GM19035 (cell line): ENCODE measurements around the gene CTSW.
A peak's percentile ranks its signal among the peaks of the same experiment; 100 is the strongest.

Experiments used
- ATAC-seq: cut with Tn5 transposase; IDR thresholded peaks from one replicate; pipeline ENCODE4 v1.9.1; 2021; ENCODE audit not compliant: unreplicated experiment

Gene CTSW

DNA sequence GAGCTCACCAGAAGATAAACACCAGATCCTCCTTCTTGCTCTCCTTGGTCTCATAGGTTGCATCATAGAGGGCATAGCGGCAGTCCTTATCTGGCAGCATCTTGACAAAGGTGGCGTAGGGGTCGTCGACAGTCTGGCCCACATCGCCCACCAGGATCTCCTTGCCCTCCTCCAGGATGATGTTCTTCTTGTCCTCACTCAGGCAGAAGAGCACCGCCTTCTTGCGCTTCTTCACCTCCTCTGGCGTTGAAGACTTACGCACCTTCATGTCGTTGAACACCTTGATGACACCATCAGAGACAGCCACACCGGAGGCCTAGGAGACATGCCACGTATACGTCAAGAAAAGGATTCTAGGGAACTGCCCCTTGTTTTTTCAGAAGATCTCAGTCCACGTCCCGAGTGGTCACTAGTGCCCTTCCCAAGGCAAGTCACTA, 23.7 kb upstream of the CTSW start:
- ATAC-seq, result no peak

DNA sequence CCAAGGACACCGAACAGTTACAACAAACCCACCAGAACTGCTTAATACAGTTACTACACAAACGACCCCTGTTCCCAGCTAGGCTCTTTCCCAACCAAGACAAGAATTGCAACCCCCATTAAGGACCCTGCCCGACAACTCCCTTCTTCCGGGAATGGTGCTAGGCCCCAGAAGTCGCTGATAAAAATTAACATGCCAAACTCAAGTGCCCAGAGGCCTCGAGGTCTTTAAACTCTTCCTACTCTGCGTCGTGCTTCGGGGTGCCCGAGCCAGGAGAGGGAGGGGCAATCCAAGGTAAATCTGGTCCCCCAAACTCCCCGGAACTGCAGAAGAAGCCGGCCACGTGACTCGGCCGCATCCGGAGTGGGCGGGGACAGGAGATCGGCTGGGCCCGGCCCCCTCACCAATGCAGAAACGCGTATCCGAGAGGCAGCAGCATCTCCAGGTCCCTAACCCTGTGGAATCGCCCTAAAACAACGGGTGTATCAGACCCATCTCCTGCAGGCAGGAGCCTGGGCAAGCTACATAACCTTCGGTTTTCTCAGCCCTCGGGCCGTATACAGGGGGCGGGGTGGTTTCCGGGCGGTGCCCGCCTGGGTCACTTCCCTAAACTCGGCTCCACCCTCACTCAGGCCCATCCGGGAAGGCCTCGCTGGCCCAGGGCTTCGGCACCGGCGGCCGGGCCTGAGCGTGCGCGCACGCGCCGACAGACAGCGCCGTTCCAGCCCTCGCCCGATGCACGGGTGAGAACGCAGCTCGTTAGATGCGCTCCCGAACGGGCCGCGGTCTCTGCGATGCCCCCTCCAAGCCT, 22.7 kb upstream of the CTSW start:
- ATAC-seq, result peak; percentile 32

DNA sequence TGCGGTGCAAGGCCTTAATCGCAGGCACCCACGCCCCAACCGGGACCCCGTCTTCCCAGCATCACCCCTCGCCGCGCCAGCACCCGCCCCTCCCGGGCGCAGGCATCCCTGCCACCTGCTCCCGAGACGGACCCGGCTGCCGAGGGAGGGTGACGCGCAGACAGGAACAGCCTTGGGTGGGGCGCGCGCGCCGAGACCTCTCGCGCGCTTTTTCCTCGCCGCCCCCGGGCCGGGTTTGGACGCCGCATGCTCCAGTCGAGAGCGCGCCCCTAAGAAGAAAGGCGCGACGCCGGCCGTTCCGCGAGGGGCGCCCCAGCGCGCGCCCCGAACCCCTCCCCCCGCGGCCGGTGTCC, 22.2 kb upstream of the CTSW start:
- peak; percentile 6 for ATAC-seq

DNA sequence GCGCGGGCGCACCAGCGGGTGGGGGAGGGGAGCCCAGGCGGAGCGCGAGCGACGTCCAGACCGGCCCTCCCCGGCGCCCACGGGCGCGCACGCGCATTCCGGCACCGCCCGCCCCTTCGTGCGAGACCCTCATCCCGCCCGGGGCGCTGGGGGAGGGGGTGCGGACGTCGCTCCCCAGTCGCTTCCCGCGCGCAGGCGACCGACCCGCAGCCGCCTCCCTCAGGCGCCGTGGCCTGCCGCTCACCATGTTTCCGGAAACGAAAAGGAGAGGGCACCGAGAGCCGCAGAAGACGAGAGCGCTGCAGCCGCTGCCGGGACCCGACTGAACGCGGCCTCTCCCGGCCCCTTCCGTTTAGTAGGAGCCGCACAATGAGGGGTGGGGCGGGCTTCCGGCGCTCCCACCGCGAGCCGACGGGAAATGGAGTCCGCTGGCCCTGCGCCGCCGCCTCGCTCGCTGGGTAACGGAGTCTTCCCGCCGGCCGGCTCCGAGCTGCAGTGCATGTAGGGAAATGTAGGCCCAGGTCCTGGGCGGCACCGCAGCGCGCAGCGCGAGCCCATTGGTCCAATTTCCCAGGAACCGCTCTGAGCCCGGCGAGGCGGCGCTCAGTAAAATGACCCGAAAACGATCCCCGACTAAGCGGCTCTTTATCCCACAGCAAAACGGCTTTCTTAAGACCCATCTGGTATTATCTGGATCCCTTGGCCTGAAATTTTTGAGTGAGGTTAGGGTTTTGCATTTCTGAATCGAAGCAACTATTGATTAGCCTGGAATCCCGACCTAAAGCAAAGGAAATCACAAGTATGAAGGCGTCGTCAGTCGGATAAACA, 21.6 kb upstream of the CTSW start, which contains the start of gene CFL1:
Gene CFL1 (minus strand): TSS at position 328 of the 828 bp plus-strand sequence. CDS start 81 bp downstream, at position 247.
- peak; percentile 53 for ATAC-seq

DNA sequence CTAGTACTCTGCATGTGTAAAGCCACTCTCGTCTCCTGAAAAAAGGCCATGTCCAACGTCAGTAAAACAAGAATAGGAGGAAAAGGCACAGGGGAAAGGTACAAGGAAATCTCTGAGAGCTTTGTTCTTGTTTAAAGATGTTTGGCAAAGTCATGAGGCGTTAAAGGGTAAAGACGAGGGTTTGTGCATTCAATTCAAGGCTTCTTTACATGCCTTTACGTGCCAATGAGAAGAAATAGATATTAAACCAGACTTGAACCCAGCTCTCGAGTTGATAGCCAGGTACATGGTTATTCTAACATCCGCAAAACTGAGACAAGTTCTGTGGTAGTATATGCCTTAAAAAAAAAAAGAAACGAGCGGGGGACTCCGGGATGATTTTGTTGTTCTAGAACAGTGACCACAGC, 21.0 kb upstream of the CTSW start:
- ATAC-seq, result no peak

DNA sequence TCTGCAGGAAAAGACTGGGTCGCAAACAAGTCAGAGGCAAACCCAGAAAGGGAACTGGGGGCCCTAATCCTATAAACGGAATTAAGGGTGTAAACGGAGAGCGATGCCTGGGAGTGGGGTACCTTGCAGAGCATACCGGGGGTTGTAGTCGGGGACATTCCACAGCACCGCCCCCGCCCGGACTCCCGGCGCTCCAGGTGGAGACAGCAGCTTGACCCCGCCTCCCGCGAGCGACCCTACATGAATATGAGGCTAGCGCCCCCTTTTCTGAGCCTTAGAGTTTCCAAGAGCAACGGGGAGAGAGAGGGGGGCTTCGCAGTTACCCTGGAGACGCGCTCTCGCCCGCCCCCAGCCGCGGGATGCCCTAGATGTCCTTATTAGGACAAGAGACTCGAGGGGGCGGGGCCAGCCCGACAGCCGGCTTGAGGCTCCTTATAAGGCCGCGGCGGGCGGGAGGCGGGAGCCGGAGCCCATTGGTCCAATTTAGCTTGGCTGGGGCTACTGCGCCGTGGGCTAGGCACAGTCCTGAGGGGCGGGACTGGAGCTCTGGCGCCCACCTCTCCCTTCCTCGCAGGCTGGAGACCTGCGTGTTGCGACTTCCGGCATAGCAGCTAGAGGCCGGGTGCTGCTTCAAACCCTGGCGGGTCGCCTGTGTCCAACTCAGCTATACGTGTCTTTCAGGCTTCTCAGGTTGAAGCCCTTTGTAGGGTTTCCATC, 20.4 kb upstream of the CTSW start:
- peak; percentile 49 for ATAC-seq

DNA sequence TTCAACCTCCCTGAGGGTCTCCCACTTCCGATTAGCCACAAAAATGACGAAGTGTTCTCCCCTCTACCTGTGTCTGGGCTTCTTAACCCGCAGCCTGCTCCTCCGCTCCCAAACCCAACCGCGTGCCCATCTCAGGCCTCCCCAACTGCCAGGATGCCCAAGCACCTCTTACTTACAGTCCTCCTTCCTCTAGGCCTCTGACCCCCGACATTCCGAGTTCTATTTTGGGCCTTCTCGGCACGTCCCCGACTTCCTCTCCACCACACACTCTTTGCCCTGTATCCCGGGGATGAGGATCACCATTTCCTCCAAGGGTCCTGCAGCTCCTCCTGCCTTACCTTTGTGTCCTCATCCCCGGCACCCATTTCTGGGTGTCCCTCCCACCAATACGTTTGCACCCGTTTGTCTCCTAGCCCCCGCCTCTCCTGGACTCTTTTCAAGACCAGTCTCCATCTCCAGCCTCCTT, 19.8 kb upstream of the CTSW start:
- no peak for ATAC-seq

DNA sequence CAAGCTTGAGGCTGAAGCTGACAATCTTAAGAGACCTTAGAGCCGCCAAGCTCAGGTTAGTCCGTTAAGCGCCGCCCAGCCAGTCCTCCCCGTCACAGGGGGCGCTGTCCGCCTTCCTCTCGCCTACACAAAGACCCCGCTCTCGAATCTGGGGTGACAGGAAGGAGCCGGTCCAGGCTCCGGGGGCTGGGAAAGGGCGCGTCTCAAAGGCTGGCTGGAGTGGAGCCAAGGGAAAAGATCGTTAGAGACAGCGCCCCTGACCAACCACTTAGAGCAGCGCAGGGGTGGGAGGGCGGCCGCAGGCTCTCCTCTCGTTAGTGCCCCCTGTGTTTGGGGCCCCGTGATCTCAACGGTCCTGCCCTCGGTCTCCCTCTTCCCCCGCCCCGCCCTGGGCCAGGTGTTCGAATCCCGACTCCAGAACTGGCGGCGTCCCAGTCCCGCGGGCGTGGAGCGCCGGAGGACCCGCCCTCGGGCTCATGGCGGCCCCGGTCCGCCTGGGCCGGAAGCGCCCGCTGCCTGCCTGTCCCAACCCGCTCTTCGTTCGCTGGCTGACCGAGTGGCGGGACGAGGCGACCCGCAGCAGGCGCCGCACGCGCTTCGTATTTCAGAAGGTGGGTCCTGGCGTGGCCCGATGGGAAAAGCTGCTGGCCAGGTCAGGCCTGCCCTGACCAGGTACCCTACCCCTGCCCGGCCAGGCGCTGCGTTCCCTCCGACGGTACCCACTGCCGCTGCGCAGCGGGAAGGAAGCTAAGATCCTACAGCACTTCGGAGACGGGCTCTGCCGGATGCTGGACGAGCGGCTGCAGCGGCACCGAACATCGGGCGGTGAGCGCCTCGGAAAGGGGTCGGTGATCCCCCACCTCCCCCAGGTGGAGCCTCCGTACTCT, 19.1 kb upstream of the CTSW start, which contains the start of gene MUS81:
Gene MUS81 (plus strand): TSS at position 156 of the 887 bp plus-strand sequence. CDS start 321 bp downstream, at position 477.
- peak; percentile 23 for ATAC-seq

DNA sequence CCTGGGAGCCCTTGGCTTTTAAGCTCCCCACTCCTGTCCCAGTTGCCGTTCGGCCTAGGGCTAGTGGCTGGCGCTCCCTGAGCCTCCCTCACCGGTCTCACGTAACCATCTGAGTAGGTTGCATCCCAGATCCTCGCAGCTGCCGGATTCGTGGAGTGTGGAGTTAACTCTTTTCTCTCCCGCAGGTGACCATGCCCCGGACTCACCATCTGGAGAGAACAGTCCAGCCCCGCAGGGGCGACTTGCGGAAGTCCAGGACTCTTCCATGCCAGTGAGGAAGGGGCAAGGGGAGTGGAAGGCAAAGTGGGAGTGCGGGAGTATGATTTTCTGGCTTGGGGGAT, 18.5 kb upstream of the CTSW start:
- ATAC-seq, result no peak

DNA sequence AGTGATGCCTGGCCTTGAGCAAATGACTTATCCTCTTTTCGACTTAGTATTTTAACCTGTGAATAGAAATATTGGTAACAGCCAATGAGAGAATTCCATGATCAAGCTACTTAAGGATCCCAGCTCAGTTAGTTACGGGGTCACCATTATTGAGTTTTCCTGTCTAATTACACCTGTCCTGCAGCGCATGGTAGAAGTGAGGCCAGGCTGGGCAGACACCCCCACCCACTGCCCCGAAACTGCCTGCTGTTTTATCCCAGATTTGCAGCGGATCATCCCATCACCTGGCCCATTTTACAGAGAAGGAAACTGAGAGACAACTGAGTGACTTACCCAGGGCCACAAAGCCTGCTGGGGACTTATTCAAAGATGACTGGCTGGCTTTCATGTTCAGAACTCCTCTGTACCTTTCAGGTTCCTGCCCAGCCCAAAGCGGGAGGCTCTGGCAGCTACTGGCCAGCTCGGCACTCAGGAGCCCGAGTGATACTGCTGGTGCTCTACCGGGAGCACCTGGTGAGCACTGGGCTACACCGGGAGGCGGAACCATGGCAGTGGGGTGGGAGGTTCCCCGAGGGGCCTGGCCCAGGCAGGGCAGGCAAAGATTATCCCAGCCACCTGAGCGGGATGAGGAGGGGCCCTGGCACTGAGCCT, 18.0 kb upstream of the CTSW start:
- ATAC-seq, result no peak

DNA sequence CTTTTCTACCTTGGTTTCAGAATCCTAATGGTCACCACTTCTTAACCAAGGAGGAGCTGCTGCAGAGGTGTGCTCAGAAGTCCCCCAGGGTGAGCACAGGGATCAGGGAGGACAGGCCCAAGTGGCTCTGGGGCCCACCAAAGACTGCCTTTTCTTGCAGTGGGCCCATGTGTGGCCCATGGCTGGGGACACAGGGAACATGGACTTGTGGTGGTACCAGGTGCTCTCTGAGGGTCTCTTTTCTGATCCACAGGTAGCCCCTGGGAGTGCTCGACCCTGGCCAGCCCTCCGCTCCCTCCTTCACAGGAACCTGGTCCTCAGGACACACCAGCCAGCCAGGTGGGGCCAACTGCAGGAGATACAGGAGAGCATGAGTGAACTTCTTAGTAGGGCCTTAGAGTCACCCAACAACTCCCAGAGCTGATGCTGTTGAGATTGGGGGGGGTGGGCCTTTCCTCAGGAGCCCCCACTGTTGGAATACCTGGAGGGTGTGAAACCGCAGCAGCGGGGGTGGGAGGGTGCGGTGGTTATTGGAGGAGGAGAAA, 17.4 kb upstream of the CTSW start:
- ATAC-seq, result no peak

DNA sequence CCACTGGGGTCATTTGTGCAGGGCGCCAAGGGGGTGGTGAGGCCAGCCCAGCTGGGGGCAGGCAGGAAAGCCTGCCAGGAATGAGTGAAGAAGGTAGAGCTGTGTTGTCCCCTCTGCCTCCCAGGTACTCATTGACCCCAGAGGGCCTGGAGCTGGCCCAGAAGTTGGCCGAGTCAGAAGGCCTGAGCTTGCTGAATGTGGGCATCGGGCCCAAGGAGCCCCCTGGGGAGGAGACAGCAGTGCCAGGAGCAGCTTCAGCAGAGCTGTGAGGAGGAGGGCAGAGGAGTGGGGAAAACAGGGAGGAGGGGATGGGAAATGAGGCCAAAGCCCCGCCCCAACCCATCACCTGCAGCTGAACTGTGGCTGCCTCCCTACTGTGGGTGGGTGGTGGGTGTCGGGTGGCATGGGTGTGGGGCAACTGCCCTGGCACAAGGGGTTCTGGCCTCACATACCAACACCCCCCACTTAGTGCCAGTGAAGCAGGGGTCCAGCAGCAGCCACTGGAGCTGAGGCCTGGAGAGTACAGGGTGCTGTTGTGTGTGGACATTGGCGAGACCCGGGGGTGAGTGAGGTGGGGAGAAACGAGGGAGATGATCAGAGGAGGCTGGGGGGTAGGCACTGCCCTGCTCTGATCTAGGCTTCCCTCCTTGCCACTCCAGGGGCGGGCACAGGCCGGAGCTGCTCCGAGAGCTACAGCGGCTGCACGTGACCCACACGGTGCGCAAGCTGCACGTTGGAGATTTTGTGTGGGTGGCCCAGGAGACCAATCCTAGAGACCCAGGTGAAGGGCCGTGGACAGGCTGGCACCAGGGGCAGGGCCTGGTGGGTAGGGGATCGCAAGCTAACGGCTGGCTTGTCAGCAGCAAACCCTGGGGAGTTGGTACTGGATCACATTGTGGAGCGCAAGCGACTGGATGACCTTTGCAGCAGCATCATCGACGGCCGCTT, 16.4 kb upstream of the CTSW start:
- no peak for ATAC-seq

DNA sequence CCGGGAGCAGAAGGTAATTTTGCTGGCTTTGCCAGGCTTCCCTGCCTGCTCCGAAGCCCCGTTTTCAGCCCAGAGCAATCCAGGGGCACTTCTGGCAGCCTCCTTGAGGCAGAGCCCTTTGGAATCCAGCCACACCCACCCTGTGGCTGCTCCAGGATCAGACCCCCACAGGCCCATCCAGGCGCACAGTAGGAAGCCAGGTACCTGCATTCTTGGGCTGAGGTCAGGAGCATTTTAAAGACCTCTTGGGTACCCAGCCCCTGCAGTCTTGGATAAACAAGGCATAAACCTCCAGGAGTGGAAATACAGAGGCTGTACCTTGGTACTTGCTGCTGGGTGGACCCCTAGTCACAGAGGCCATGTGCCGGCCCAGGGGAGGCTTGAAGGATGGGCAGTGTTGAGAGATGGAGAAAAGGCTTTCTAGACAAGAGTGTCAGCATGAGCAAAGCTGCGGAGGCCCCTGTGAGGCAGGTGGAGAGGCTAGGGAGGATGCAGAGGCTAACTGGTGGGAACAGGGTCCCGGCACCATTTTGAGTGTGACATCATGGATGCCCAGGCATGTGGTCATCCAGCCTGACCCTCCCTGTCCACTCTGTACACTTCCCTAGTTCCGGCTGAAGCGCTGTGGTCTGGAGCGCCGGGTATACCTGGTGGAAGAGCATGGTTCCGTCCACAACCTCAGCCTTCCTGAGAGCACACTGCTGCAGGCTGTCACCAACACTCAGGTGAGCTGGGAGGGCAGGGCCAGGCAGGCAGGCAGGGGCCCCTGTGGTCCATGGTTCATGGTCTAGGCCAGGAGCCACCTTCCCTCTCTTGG, 15.5 kb upstream of the CTSW start:
- no peak for ATAC-seq

DNA sequence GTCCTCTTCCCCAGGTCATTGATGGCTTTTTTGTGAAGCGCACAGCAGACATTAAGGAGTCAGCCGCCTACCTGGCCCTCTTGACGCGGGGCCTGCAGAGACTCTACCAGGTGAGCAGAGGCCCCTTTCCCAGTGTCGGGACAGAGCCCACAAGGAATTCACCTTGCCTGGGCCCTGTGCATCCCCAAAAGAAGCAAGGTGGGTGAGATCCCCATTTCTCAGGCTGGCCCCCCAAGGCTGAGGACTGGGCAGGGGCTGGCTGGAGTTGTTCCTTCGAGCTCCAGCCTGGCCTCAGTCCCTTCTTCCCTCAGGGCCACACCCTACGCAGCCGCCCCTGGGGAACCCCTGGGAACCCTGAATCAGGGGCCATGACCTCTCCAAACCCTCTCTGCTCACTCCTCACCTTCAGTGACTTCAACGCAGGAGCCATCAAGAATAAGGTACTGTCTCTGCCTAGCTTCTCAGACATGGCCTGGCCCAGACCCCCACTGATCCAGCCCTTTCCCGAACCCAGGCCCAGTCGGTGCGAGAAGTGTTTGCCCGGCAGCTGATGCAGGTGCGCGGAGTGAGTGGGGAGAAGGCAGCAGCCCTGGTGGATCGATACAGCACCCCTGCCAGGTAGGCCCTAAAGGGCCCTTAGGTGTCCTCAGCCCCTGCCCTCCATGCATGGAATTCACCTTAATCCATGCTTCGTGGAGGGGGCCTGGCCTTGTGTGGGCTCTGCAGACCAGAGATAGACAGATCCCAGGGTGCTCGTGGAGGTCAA, 14.7 kb upstream of the CTSW start:
- no peak for ATAC-seq

DNA sequence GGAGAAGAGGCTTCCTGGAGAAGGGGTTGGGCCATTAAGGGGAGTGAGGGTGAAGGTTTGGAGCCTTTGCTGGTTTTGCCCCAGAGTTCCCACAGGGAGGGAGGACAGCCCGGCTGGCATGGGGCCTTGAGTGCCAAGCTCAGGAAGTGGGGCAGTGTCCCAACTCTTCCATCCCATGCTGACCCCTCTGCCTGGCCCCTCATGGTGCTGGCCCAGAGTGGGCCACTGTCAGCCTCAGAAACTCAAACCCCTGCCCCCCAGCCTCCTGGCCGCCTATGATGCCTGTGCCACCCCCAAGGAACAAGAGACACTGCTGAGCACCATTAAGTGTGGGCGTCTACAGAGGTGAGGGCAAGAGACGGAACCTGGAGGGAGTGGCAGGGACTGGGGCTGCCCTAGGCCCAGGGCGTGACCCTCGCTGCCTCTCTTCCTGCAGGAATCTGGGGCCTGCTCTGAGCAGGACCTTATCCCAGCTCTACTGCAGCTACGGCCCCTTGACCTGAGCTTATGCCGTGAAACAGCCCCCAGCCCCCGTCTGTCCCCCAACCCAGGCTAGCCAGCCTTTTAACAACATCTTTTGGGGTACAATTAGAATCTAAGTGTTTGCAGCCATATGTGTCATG, 14.0 kb upstream of the CTSW start:
- no peak for ATAC-seq

DNA sequence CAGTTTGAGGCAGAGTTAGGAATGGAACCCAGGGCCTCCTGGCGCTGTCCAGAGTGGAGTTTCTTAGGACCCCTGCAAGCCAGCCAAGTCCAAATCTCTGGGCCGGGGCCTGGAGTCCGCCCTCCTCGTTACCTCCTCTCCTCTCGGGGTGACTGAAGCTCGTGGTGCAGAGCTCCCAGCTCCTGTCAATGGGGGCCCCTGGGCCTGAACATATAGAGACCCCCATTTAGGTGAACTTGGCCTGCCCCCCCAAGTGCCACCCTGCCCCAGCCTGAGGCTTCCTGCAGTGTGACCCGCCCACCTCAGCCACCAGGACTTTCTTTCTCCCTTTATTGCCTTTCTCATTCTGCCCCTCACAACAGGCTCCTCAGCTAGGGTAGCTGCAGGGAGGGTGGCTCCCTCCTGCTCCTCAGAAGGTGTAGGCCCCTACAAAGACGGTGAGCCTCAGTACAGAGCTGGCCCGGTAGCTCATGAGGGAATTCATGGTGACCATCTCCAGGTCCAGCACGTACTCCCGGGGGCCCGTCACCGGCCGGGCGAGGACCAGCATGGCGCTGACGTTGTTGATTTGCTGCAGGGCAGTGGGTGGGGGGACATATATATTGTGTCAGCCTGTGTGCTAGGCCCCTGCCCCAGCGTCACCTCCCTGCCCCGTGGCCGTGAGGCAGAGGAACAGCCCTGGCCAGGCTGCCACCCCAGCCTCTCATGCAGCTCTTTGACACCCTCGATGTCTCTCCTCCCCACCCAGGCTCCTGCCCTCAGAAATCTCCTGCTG, 12.9 kb upstream of the CTSW start:
- ATAC-seq, result no peak
